Stimulated activated CD8-positive, alpha-beta memory T cell treated with anti-CD3 and anti-CD28 coated beads, Interleukin-12 subunit alpha, Interleukin-12 subunit beta, amount 100 ng/mL, for 1 hour (primary cell): Measurements from ENCODE around the gene CMIP.

Source experiments
- DNase-seq: peaks from one replicate; pipeline ENCODE4 v3.0.0-alpha.2; 2020; ENCODE audit warnings: low read depth

Gene CMIP

GRCh38 chr16:81705261-81705660 is 260.7 kb downstream of the CMIP start:
- DNase-seq = no peak

- DNase-seq = no peak
Measured at GRCh38 chr16:81706327-81707295, 262.0 kb downstream of the CMIP start.

GRCh38 chr16:81707411-81708265 is 263.0 kb downstream of the CMIP start:
- no peak for DNase-seq

- no peak for DNase-seq
Measured at GRCh38 chr16:81708266-81709015, 263.8 kb downstream of the CMIP start.

GRCh38 chr16:81709016-81709900 is 264.6 kb downstream of the CMIP start:
- no peak for DNase-seq

GRCh38 chr16:81710044-81710443 is 265.4 kb downstream of the CMIP start:
- no peak for DNase-seq

GRCh38 chr16:81710596-81710995 is 266.0 kb downstream of the CMIP start:
- no peak for DNase-seq

GRCh38 chr16:81711657-81712319 is 267.2 kb downstream of the CMIP start:
- no peak for DNase-seq

GRCh38 chr16:81712681-81713080 is 268.1 kb downstream of the CMIP start:
- no peak for DNase-seq

- DNase-seq = no peak
Measured at GRCh38 chr16:81713295-81713772, 268.7 kb downstream of the CMIP start.

- no peak for DNase-seq
Measured at GRCh38 chr16:81713796-81714195, 269.2 kb downstream of the CMIP start.

GRCh38 chr16:81714583-81714982 is 270.0 kb downstream of the CMIP start:
- no peak for DNase-seq

- DNase-seq = no peak
Measured at GRCh38 chr16:81715358-81716196, 271.0 kb downstream of the CMIP start.

GRCh38 chr16:81716478-81717225 is 272.0 kb downstream of the CMIP start:
- no peak for DNase-seq

- DNase-seq = no peak
Measured at GRCh38 chr16:81717662-81718189, 273.1 kb downstream of the CMIP start.

- no peak for DNase-seq
Measured at GRCh38 chr16:81718637-81719036, 274.0 kb downstream of the CMIP start.

- DNase-seq = no peak
Measured at GRCh38 chr16:81719993-81720392, 275.4 kb downstream of the CMIP start.
